SJCRH30 (cell line): ENCODE data around the gene MLPH. TPM values are rescaled to one million over a fixed set of nuclear protein-coding genes. Genes with fewer than 3 reads are reported as not detected.

Experiments used
- DNase-seq, 2 experiments: peaks; one replicate each; pipeline ENCODE4 v3.0.0-alpha.2; 2015 to 2020
- H3K27ac ChIP-seq: fragments of 250-450 bp; sonication (Bioruptor Pico); 2 replicates; pipeline ENCODE4 v1.5.1; 2020; ENCODE audit warnings: mild to moderate bottlenecking, moderate library complexity
- H3K27me3 ChIP-seq: fragments of 250-450 bp; sonication (Bioruptor Pico); 2 replicates; pipeline ENCODE4 v1.5.1; 2020; ENCODE audit warnings: mild to moderate bottlenecking, moderate library complexity
- H3K36me3 ChIP-seq: fragments of 250-450 bp; sonication (Bioruptor Pico); 2 replicates; pipeline ENCODE4 v1.5.1; 2020; ENCODE audit warnings: mild to moderate bottlenecking, moderate library complexity
- H3K4me1 ChIP-seq: fragments of 250-450 bp; sonication (Bioruptor Pico); 2 replicates; pipeline ENCODE4 v1.5.1; 2020; ENCODE audit warnings: mild to moderate bottlenecking, moderate library complexity
- H3K4me3 ChIP-seq: fragments of 250-450 bp; sonication (Bioruptor Pico); 2 replicates; pipeline ENCODE4 v1.5.1; 2020; ENCODE audit warnings: mild to moderate bottlenecking, moderate library complexity
- H3K9me3 ChIP-seq: fragments of 250-450 bp; sonication (Bioruptor Pico); replicated peaks from 2 replicates; pipeline ENCODE4 v1.5.1; 2020; ENCODE audit warnings: mild to moderate bottlenecking, moderate library complexity
- total RNA-seq: library from RNA; depleted of rRNA; stranded (reverse); fragments of >200 nt; shearing (Covaris generic); gene quantifications from 2 replicates; pipeline ENCODE4 v1.2.3, GENCODE V29; 2014

Gene MLPH
- total RNA-seq, 1 experiment from 2014 or later = 0.14 TPM

- no peak for DNase-seq
- no peaks in the 10 kb centered on the region for H3K9me3 ChIP-seq
- H3K27ac ChIP-seq = no peak overlapping the region
- peaks cover 2% of the 10 kb centered on the region; the same call in 1 of the 2 replicates for H3K4me1 ChIP-seq
- H3K27me3 ChIP-seq = no peaks in the 10 kb centered on the region; the same call in 1 of the 2 replicates
- H3K36me3 ChIP-seq = no peaks in the 10 kb centered on the region
- no peak overlapping the region for H3K4me3 ChIP-seq
These were observed 51.9 kb downstream of the MLPH start for GRCh38 chr2:237538901-237539300.

GRCh38 chr2:237539681-237540080, 52.6 kb downstream of the MLPH start:
- H3K27ac ChIP-seq = no peak overlapping the region
- no peaks in the 10 kb centered on the region for H3K36me3 ChIP-seq
- no peaks in the 10 kb centered on the region for H3K9me3 ChIP-seq
- H3K4me1 ChIP-seq = peaks cover 2% of the 10 kb centered on the region; the same call in 1 of the 2 replicates
- H3K27me3 ChIP-seq = no peaks in the 10 kb centered on the region; the same call in 1 of the 2 replicates
- no peak for DNase-seq
- H3K4me3 ChIP-seq = no peak overlapping the region

GRCh38 chr2:237540223-237540775, 53.2 kb downstream of the MLPH start:
- peaks cover 2% of the 10 kb centered on the region; the same call in 1 of the 2 replicates for H3K4me1 ChIP-seq
- H3K27ac ChIP-seq = no peak overlapping the region
- no peaks in the 10 kb centered on the region; the same call in 1 of the 2 replicates for H3K27me3 ChIP-seq
- DNase-seq = no peak
- H3K9me3 ChIP-seq = no peaks in the 10 kb centered on the region
- H3K36me3 ChIP-seq = no peaks in the 10 kb centered on the region
- no peak overlapping the region for H3K4me3 ChIP-seq

- H3K4me3 ChIP-seq = no peak overlapping the region
- no peaks in the 10 kb centered on the region; the same call in 1 of the 2 replicates for H3K27me3 ChIP-seq
- no peaks in the 10 kb centered on the region for H3K36me3 ChIP-seq
- peaks cover 2% of the 10 kb centered on the region; the same call in 1 of the 2 replicates for H3K4me1 ChIP-seq
- H3K27ac ChIP-seq = no peak overlapping the region
- DNase-seq = peak; percentile 38 to 41
- no peaks in the 10 kb centered on the region for H3K9me3 ChIP-seq
These were observed 53.8 kb downstream of the MLPH start for GRCh38 chr2:237540823-237541222.

GRCh38 chr2:237541243-237541642, 54.2 kb downstream of the MLPH start:
- no peaks in the 10 kb centered on the region for H3K9me3 ChIP-seq
- H3K4me3 ChIP-seq = no peak overlapping the region
- no peaks in the 10 kb centered on the region for H3K36me3 ChIP-seq
- no peak overlapping the region for H3K27ac ChIP-seq
- H3K4me1 ChIP-seq = peaks cover 2% of the 10 kb centered on the region; the same call in 1 of the 2 replicates
- DNase-seq = no peak
- no peaks in the 10 kb centered on the region; the same call in 1 of the 2 replicates for H3K27me3 ChIP-seq

GRCh38 chr2:237542001-237542704, 55.1 kb downstream of the MLPH start:
- Histone ChIP-seq H3K9me3 (no peaks in the 10 kb centered on the region), H3K27me3 (no peaks in the 10 kb centered on the region; the same call in 1 of the 2 replicates), H3K27ac (no peak overlapping the region), H3K4me3 (no peak overlapping the region), H3K36me3 (no peaks in the 10 kb centered on the region), H3K4me1 (peaks cover 2% of the 10 kb centered on the region; the same call in 1 of the 2 replicates)
- DNase-seq = no peak

GRCh38 chr2:237546040-237546875, 59.2 kb downstream of the MLPH start:
- DNase-seq = no peak
- no peaks in the 10 kb centered on the region for H3K9me3 ChIP-seq
- H3K4me1 ChIP-seq = no peaks in the 10 kb centered on the region
- no peaks in the 10 kb centered on the region for H3K36me3 ChIP-seq
- H3K27me3 ChIP-seq = 0 out of 2 replicates have a peak, but pooled peaks cover 11% of the 10 kb centered on the region
- H3K27ac ChIP-seq = no peak overlapping the region
- no peak overlapping the region for H3K4me3 ChIP-seq

GRCh38 chr2:237546876-237547395, 59.9 kb downstream of the MLPH start:
- Histone ChIP-seq H3K4me1 (no peaks in the 10 kb centered on the region), H3K9me3 (no peaks in the 10 kb centered on the region), H3K4me3 (no peak overlapping the region), H3K27me3 (0 out of 2 replicates have a peak, but pooled peaks cover 11% of the 10 kb centered on the region), H3K36me3 (no peaks in the 10 kb centered on the region), H3K27ac (no peak overlapping the region)
- DNase-seq = no peak

GRCh38 chr2:237547841-237548416, 60.9 kb downstream of the MLPH start:
- Histone ChIP-seq H3K4me3 (no peak overlapping the region), H3K9me3 (no peaks in the 10 kb centered on the region), H3K27me3 (0 out of 2 replicates have a peak, but pooled peaks cover 11% of the 10 kb centered on the region), H3K27ac (no peak overlapping the region), H3K36me3 (no peaks in the 10 kb centered on the region), H3K4me1 (no peaks in the 10 kb centered on the region)
- DNase-seq = no peak

- Histone ChIP-seq H3K4me1 (no peaks in the 10 kb centered on the region), H3K27me3 (0 out of 2 replicates have a peak, but pooled peaks cover 11% of the 10 kb centered on the region), H3K4me3 (no peak overlapping the region), H3K9me3 (no peaks in the 10 kb centered on the region), H3K27ac (no peak overlapping the region), H3K36me3 (no peaks in the 10 kb centered on the region)
- no peak for DNase-seq
These were observed 62.2 kb downstream of the MLPH start for GRCh38 chr2:237549216-237549615.

GRCh38 chr2:237549643-237550415, 62.8 kb downstream of the MLPH start:
- no peak for DNase-seq
- no peaks in the 10 kb centered on the region for H3K36me3 ChIP-seq
- no peak overlapping the region for H3K4me3 ChIP-seq
- H3K27me3 ChIP-seq = 0 out of 2 replicates have a peak, but pooled peaks cover 11% of the 10 kb centered on the region
- no peaks in the 10 kb centered on the region for H3K9me3 ChIP-seq
- no peak overlapping the region for H3K27ac ChIP-seq
- no peaks in the 10 kb centered on the region for H3K4me1 ChIP-seq

GRCh38 chr2:237551071-237551574, 64.1 kb downstream of the MLPH start:
- H3K27ac ChIP-seq = no peak overlapping the region
- no peaks in the 10 kb centered on the region for H3K36me3 ChIP-seq
- H3K9me3 ChIP-seq = peaks cover 11% of the 10 kb centered on the region; the same call in 1 of the 2 replicates
- 0 out of 2 replicates have a peak, but pooled peaks cover 11% of the 10 kb centered on the region for H3K27me3 ChIP-seq
- H3K4me3 ChIP-seq = no peak overlapping the region
- DNase-seq = no peak
- no peaks in the 10 kb centered on the region for H3K4me1 ChIP-seq

GRCh38 chr2:237552908-237553307, 65.9 kb downstream of the MLPH start:
- H3K9me3 ChIP-seq = peaks cover 14% of the 10 kb centered on the region; the same call in 1 of the 2 replicates
- 0 out of 2 replicates have a peak, but pooled peaks cover 11% of the 10 kb centered on the region for H3K27me3 ChIP-seq
- no peak overlapping the region for H3K27ac ChIP-seq
- no peak for DNase-seq
- peaks cover 1% of the 10 kb centered on the region; the same call in 1 of the 2 replicates for H3K4me1 ChIP-seq
- H3K4me3 ChIP-seq = no peak overlapping the region
- no peaks in the 10 kb centered on the region for H3K36me3 ChIP-seq
